ENCODE data around the gene CNIH3.

DNA sequence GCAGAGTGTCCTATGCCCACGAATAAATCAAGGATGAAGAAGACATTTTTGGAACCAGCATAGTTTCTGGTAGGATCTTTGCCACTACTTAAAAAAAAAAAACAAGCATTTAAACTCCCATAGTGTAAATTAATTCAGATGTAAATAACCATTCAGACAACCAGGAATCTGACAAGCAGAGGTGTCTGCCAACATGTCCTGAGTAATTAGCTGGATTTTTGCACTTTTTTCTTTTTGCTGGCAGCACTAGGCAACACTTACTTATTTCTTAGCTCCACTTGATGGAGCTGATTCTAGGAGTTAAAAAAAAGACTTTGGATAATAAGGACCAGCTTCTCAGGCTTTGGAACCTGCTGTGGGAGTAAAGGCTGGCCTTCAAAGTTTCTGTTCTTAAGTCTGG is 27.6 kb upstream of the CNIH3 start:
- TF ChIP-seq, protein P1, sequence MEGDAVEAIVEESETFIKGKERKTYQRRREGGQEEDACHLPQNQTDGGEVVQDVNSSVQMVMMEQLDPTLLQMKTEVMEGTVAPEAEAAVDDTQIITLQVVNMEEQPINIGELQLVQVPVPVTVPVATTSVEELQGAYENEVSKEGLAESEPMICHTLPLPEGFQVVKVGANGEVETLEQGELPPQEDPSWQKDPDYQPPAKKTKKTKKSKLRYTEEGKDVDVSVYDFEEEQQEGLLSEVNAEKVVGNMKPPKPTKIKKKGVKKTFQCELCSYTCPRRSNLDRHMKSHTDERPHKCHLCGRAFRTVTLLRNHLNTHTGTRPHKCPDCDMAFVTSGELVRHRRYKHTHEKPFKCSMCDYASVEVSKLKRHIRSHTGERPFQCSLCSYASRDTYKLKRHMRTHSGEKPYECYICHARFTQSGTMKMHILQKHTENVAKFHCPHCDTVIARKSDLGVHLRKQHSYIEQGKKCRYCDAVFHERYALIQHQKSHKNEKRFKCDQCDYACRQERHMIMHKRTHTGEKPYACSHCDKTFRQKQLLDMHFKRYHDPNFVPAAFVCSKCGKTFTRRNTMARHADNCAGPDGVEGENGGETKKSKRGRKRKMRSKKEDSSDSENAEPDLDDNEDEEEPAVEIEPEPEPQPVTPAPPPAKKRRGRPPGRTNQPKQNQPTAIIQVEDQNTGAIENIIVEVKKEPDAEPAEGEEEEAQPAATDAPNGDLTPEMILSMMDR (IDR thresholded peaks at IDR 0.05), result no peak
- no peak for TF ChIP-seq EZH2 (IDR thresholded peaks at IDR 0.05; ENCODE audit: borderline replicate concordance, insufficient read depth, low read depth, low read length, poor library complexity, severe bottlenecking)

Measured in B cell (primary cell).